Measurements from ENCODE around the gene OBI1.

The OBI1 gene

DNA sequence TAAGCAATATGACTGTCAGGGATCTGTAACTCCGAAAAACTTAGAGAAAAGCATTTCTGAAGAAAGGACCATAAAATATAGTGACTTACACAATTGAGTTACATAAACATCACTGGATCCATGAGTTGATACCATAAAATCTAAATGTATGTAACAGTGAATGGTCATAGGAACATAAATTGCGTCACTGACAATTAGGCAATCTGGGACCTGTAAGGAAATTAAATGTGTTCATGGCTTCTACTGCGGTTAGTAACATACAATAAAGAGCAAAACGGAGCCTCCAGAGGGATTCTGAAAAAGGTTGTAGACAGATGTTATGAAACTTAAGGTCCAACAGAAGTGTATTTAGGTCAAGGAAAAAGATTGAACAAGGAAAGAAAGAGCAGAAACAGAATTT lies 82.7 kb downstream of the OBI1 start:
- no peak for DNase-seq (ENCODE audit: low spot score)

DNA sequence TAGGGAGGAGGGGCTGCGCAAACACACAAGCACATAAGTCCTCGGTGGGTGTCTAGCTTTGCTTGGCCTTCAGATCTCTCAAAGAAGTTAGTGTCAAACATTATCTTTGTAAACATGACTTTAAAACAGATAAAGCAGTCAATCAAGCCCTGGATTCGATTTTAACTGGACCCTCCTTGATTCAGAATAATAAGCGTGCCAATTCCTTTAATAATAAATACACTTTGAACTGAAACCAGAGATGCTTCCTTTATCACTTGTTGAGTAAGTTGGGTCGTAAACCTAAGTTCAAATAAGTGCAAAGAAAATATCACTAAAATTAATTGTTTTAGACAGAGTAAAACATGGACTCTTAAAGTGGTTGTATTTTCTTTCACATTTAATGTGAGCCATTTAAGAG lies 86.5 kb downstream of the OBI1 start:
- no peak for DNase-seq (ENCODE audit: low spot score)

DNA sequence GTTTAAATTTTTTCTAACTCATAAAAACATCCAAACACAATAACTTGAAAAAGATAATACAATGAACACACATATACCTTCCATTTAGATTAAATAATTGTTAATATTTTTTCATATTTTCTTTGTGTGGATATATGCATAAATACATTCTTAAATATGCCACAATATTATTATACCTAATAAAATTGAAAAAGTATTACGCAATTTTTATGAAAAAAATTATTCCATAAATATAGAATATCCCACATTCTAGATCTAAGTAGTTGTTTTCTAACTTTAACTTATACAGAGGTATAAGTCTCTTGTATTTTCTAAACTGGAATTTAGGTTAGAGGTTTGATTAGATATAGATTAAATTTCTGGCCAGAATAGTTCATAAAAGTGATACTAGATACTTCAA lies 89.9 kb downstream of the OBI1 start:
- DNase-seq (ENCODE audit: low spot score): no peak

DNA sequence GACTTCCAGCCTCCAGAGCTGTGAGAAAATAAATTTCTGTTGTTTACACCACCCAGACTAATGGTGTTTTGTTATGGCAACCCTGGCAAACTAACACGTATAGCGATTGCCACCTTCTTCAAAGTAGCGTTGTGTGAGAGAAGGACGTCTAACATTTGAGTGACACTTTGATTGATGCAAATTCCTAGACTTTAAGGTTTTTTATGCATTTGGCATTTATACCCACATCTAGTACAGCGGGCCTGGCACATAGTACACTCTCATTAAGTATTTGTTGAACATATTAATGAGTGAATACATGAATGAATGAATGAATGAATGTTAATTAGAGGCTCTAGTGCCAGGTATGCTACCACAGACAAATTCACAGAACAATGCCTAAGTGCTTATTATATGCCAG lies 92.3 kb downstream of the OBI1 start:
- DNase-seq (ENCODE audit: low spot score): no peak

Data from GM03348 (cell line).